ENCODE measurements around the gene PAOX.
A peak's percentile ranks its signal among the peaks of the same experiment; 100 is the strongest.

PAOX gene

DNA sequence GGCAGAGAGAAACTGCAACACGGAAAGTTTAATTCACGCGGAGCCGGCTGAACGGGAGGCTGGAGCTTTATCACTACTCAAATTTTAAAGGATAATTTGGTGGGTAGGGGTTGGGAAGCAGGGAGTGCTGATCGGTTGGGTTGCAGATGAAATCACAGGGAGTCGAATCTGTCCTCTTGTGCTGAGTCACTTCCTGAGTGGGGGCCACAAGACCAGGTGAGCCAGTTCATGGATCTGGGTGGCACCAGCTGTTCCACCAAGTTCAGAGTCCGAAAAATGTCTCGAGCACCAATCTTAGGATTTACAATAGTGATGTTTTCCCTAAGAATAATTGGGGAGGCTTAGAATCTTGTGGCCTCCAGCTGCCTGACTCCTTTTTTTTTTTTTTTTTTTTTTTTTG lies 35.5 kb upstream of the PAOX start:
- Mint-ChIP-seq H3K36me3 (ENCODE audit: low read depth) (no peaks in the 10 kb centered on the region), H3K27ac (no peak overlapping the region), H3K27me3 (peaks cover 43% of the 10 kb centered on the region), H3K9me3 (no peaks in the 10 kb centered on the region), H3K4me1 (ENCODE audit: low read depth) (peaks cover 3% of the 10 kb centered on the region), H3K4me3 (no peak overlapping the region)
- no peak for DNase-seq

DNA sequence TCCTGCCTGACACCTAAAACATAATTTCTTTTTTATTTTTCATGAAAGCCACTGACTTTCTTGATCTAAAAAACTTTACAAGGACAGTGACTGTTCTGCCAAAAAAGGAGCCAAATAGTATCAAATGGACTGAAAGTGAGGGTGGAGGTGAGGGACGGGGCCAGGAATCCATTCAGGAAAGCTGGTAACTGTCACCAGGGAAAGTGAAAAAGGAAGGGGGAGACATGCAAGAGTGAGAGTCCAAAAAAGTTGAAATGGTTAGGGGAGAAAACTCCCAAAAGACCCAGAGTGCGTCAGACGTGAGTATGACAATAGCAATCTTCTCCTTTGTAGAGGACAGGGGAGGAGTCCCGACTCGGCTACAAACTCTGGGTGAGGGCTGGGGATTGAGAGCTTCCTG lies 34.8 kb upstream of the PAOX start:
- no peak for DNase-seq
- Mint-ChIP-seq H3K9me3 (no peaks in the 10 kb centered on the region), H3K27ac (no peak overlapping the region), H3K36me3 (ENCODE audit: low read depth) (no peaks in the 10 kb centered on the region), H3K27me3 (peaks cover 46% of the 10 kb centered on the region), H3K4me3 (no peak overlapping the region), H3K4me1 (ENCODE audit: low read depth) (peaks cover 7% of the 10 kb centered on the region)

DNA sequence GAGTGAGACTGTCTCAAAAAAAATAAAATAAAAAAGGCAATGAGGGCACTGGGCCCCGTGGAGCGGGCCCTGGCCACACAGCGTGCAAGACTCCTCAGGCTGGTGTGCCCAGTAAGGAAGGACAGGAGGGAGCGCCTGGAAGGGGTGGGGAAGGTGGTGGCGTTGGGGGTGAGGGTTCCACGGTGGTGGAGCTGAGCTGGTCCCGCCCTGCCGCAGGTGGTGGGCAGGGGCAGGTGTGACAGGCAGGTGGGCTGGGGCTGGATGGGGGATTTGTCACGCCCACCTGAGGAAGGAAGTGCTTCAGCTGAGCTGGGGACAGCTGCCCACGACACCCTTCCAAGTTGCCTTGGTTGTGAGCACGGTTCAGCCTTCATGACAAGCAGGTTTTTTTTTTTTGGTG lies 32.6 kb upstream of the PAOX start:
- H3K4me3 Mint-ChIP-seq: no peak overlapping the region
- H3K27ac Mint-ChIP-seq: no peak overlapping the region
- peaks cover 47% of the 10 kb centered on the region for H3K27me3 Mint-ChIP-seq
- no peaks in the 10 kb centered on the region for H3K9me3 Mint-ChIP-seq
- peaks cover 8% of the 10 kb centered on the region for H3K4me1 Mint-ChIP-seq (ENCODE audit: low read depth)
- DNase-seq: no peak
- no peaks in the 10 kb centered on the region for H3K36me3 Mint-ChIP-seq (ENCODE audit: low read depth)

DNA sequence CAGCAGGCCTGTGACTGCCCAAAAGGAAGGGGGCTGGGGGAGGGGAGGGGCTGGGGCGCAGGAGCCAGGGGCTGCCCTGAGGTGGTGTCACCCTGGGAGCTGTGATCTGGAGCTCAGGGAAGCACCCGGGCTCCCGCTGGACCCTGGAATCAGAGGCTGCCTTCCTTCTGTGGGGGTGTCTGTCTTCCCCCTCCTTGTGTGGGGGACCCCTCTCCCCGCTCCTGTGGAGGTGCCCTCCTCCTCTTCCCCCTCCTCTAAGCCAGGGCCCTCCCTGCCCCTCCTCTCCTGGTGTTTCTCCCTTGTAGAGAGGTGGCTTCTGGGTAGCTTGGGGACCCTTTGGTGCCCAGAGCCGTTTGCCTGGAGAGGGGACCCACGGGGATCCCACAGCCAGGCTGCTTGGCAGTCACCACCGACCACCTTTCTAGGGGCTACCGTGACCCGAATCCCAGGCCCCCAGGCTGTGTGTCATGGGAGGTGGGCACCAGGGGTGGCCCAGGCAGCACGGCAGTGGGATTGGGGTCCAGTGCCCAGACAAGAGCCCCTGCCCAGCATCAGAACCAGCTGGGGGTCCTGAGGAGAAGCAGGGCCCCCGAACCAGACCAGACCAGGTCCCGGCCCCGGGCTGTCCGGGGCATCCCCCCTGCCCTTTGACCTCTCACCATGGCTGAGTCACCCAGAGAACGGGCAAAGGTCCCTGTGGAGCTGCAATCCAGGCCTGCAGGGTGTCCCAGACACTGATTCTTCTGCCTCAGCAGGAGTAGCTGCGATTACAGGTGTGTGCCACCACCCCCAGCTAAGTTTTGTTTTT lies 31.1 kb upstream of the PAOX start:
- no peak overlapping the region for H3K4me3 Mint-ChIP-seq
- no peaks in the 10 kb centered on the region for H3K36me3 Mint-ChIP-seq (ENCODE audit: low read depth)
- peaks cover 8% of the 10 kb centered on the region for H3K4me1 Mint-ChIP-seq (ENCODE audit: low read depth)
- peaks cover 40% of the 10 kb centered on the region for H3K27me3 Mint-ChIP-seq
- H3K27ac Mint-ChIP-seq: no peak overlapping the region
- no peaks in the 10 kb centered on the region for H3K9me3 Mint-ChIP-seq
- no peak for DNase-seq

DNA sequence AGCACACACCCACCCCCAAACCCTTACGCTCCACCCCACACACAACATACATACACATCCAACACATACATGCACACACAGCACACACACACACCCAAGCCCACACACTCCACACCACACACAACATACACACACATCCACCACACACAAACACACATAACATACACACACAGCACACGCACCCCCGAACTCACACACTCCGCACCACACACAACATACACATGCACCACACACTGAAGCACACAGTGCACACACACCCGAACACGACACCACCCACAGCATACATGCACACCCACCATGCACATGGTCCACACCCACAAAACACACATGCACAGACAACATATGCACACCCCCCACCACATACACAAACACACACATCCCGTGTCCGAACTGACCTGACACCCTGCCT lies 29.9 kb upstream of the PAOX start:
- Mint-ChIP-seq H3K27ac (peak overlapping the region; percentile 1), H3K9me3 (no peaks in the 10 kb centered on the region), H3K4me3 (no peak overlapping the region), H3K27me3 (peaks cover 31% of the 10 kb centered on the region), H3K36me3 (ENCODE audit: low read depth) (no peaks in the 10 kb centered on the region), H3K4me1 (ENCODE audit: low read depth) (peaks cover 5% of the 10 kb centered on the region)
- DNase-seq: no peak

DNA sequence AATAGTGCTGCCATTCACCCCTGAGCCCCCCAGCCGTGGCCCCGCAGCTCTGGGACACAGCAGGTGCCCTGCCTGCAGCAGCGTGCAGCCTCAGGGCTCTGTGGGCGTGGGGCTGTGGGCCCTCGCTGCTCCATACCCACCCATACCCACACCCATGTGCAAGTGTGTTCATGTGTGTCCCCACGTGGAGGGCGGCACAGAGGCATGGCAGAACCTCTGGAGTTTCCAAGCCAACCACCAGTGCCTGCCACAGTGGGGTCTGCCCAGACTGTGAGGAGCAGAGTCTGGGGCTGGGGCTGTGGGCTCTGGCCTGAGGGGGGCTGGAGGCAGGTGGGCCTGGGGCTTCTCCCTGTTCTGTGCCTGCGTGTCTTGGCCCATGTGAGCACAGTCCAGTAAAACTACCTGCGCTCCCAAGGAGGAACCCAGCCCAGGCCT lies 29.5 kb upstream of the PAOX start:
- no peak overlapping the region for H3K27ac Mint-ChIP-seq
- H3K4me1 Mint-ChIP-seq (ENCODE audit: low read depth): peaks cover 5% of the 10 kb centered on the region
- H3K4me3 Mint-ChIP-seq: no peak overlapping the region
- DNase-seq: peak; percentile 35
- no peaks in the 10 kb centered on the region for H3K9me3 Mint-ChIP-seq
- no peaks in the 10 kb centered on the region for H3K36me3 Mint-ChIP-seq (ENCODE audit: low read depth)
- peaks cover 27% of the 10 kb centered on the region for H3K27me3 Mint-ChIP-seq

DNA sequence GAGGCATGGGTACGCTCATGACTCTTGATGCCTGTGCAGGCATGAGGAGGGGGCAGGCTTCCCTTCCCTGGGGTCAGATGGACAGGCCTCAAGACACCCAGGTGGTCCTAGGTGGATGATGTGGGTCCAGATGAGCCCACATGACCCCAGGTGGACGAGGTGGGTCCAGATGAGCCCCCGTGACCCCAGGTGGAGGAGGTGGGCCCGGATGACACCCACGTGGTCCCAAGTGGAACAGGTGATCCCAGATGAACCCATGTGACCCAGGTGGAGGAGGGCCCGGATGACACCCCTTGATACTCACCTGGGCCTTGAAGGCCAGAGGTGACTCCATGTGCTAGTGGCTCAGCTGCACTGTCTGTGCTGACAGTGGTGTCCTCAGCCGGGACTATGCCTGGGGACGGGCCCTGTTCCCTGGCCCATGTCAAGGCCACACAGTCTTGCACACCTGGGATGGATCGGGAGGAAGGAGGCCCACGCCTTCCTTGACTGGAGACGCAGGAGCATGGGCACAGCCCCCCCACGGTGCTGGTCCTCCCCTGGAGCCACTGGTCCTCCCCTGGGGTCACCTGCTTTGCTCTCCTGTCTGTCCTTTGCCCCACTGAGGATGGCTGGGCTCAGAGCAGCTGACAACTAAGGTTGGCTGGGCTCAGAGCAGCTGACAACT lies 28.6 kb upstream of the PAOX start:
- no peaks in the 10 kb centered on the region for H3K9me3 Mint-ChIP-seq
- peak; percentile 39 for DNase-seq
- H3K27ac Mint-ChIP-seq: no peak overlapping the region
- no peak overlapping the region for H3K4me3 Mint-ChIP-seq
- peaks cover 5% of the 10 kb centered on the region for H3K4me1 Mint-ChIP-seq (ENCODE audit: low read depth)
- peaks cover 1% of the 10 kb centered on the region for H3K36me3 Mint-ChIP-seq (ENCODE audit: low read depth)
- H3K27me3 Mint-ChIP-seq: peaks cover 18% of the 10 kb centered on the region

DNA sequence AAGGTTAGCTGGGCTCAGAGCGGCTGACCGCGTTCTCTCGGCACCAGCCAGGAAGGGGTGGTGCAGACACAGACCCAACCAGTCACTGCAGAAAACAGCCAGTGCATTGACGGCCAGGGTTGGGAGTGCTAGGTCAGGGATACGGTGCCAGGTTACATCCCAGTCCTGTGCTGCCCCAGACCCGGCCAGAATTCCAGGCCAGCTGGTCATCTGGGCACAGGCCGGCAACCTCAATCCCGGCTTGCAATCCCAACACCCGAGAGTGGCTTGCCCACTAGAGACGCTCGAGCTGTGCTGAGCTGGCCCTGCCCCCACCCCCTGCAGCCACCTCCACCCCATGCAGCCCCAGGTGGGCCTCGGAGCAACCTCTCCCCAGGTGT lies 28.1 kb upstream of the PAOX start:
- Mint-ChIP-seq H3K36me3 (ENCODE audit: low read depth) (peaks cover 6% of the 10 kb centered on the region), H3K27ac (no peak overlapping the region), H3K4me1 (ENCODE audit: low read depth) (peaks cover 5% of the 10 kb centered on the region), H3K27me3 (peaks cover 13% of the 10 kb centered on the region), H3K9me3 (no peaks in the 10 kb centered on the region), H3K4me3 (no peak overlapping the region)
- no peak for DNase-seq

DNA sequence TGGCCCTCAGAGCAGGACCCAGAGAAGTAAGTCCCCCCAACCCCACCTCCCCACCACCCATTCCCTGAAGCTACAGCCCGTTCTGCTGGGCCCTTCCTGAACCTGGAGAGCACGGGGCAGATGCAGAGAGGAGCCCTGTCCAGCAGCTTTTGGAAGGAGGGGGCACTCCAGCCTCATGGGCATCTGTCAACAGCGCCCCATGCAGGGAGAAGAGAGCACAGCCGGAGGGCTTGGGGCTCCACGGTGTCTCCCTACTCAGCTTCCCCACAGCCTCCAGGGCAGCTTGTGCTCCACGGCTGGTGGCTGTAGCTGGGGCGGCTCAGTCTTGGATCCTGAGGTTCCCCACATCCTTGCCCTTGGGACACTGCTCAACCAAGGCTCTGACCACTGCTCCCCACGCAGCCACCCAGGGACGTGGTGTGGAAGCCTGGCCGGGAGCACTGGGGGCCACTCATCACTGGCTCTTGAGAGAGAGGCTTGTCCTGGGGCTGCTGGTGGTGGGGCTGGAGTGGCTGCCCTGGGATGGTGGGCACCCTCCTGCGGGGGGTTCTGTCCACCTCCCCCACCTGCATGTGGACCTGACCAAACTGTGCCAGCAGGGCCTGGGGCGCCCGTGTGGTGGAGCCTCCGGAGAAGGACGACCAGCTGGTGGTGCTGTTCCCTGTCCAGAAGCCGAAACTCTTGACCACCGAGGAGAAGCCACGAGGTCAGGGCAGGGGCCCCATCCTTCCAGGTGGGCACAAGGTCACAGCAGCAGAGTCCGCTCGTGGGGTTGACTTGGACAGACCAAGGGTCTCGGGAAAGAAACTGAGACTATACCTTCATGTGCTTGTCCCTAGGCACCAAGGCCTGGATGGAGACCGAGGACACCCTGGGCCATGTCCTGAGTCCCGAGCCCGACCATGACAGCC lies 27.4 kb upstream of the PAOX start:
- Mint-ChIP-seq H3K36me3 (ENCODE audit: low read depth) (peaks cover 11% of the 10 kb centered on the region), H3K9me3 (no peaks in the 10 kb centered on the region), H3K27ac (no peak overlapping the region), H3K4me3 (no peak overlapping the region), H3K4me1 (ENCODE audit: low read depth) (peaks cover 9% of the 10 kb centered on the region), H3K27me3 (peaks cover 8% of the 10 kb centered on the region)
- DNase-seq: no peak

DNA sequence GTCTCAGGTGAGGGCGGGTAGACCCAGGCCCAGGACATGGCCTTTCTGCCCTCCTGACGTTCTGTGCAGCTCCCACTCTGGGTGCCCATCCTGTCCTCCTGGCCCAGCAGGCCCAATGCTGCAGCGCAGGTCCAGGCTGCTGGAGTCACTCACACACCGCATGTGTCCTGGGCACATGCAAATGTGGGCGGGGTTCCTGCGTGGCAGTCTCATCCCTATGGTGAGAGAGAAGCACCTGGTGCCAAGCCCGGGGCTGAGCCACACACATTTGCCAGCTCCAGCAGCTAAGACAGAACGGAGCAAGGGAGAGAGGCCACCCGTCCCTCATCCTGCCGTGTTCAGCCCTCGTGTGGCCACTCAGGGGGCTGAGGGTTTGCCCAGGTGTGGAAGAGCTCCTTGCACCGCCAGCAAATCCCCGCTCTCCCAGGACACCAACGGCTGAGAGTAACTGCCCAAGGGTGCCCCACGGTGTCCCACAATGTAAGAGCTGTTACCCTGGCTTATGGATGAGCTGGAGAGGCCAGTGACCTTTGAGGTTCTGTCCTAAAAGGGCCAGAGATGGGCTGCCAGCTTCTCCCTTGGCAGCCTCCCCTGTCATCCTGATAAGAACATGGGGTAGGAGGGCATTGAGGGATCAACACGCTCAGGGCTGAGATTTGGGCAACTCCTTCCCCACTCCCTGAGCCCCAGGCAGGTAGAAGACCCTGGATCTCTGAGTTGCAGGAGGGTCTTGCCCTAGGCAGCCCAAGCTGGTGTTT lies 25.7 kb upstream of the PAOX start:
- Mint-ChIP-seq H3K4me3 (no peak overlapping the region), H3K4me1 (ENCODE audit: low read depth) (peaks cover 10% of the 10 kb centered on the region), H3K27me3 (peaks cover 4% of the 10 kb centered on the region), H3K36me3 (ENCODE audit: low read depth) (peaks cover 13% of the 10 kb centered on the region), H3K9me3 (no peaks in the 10 kb centered on the region), H3K27ac (no peak overlapping the region)
- DNase-seq: no peak

DNA sequence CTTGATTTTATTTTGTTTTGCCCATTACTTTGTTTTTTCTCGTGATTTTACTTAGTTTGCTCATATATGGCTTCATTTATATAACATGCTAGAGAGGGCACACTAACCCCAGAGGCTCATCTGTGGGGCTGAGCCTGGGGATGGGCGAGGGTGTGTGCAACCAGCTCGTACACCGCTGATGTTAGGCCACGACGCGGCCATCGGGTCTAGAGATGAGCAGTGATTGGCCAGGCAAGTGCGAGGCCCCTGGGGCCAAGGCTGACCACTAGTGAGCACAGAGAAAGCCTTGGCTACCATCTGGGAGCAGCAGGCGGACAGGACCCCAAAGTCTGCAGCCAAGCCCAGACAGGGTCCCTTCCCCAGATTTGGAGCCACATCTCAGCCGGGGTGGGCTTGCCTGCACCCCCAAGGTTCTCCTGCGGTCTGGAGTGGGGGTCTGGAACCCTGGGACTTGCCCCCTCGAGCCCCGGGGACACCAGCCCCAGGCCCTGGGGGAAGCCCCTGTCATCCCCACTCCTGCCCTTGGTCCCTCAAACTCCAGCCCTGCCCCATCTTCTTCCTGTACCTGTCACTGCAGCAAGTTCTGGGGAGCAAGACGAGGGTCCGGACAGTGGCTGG lies 25.0 kb upstream of the PAOX start:
- H3K27me3 Mint-ChIP-seq: peaks cover 3% of the 10 kb centered on the region
- H3K9me3 Mint-ChIP-seq: no peaks in the 10 kb centered on the region
- peaks cover 8% of the 10 kb centered on the region for H3K4me1 Mint-ChIP-seq (ENCODE audit: low read depth)
- H3K36me3 Mint-ChIP-seq (ENCODE audit: low read depth): peaks cover 13% of the 10 kb centered on the region
- H3K27ac Mint-ChIP-seq: no peak overlapping the region
- no peak for DNase-seq
- H3K4me3 Mint-ChIP-seq: no peak overlapping the region

DNA sequence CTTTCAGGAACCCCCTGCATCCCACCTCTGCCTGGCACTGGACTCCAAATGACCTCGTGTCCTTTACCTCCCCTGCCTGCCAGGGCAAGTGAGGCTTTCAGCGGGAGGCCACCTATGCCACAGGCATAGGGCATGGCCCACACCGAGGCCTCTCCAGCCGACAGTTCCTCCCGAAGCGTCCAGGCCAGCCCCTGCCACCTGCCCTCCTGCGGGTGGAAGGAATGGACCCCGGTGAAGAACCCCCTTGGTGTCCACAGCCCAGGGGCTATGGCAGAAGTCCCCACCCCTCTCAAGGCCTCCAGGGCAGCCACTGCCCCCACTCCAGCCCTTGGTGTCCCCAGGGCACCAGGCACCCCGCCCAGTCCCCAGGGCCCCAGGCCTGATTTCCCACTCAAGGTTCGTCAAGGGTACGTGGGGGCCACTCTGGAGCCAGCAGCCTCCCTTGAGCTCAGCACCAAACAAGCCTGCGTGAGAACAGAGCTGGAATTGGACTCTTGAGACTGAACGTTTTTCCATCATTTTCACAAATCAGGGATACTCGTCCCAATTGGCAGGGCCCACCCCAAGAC lies 24.3 kb upstream of the PAOX start:
- Mint-ChIP-seq H3K27ac (no peak overlapping the region), H3K36me3 (ENCODE audit: low read depth) (peaks cover 13% of the 10 kb centered on the region), H3K27me3 (no peaks in the 10 kb centered on the region), H3K9me3 (no peaks in the 10 kb centered on the region), H3K4me3 (no peak overlapping the region), H3K4me1 (ENCODE audit: low read depth) (peaks cover 6% of the 10 kb centered on the region)
- no peak for DNase-seq

DNA sequence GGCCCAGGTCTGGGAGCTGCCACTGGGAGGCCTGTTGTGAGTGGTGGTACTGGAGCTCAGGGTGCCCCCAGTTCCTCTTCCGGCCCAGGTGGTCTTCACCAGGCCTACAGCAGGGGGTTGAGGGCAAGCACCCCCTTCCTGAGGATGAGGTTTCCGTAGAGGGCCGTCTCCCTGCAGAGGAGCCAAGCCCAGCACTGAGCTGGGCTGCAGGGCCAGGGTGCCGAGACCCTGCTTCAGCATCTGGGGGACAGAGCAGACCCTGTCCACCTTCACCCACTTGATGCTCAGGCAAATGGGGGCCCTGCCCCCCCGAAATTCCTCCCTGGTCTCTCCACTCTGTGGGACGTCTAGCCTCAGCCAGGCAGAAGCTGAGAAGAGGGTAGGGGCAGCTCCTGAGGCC lies 23.8 kb upstream of the PAOX start:
- Mint-ChIP-seq H3K9me3 (no peaks in the 10 kb centered on the region), H3K36me3 (ENCODE audit: low read depth) (peaks cover 13% of the 10 kb centered on the region), H3K27me3 (no peaks in the 10 kb centered on the region), H3K4me3 (no peak overlapping the region), H3K27ac (no peak overlapping the region), H3K4me1 (ENCODE audit: low read depth) (peaks cover 6% of the 10 kb centered on the region)
- no peak for DNase-seq

All from activated T-cell treated with anti-CD3 and anti-CD28 coated beads, Interleukin-2, amount 50 U/mL, for 24 hours (primary cell).